Upper lobe of right lung (tissue), 1 donor: Measurements from ENCODE around the gene AUNIP. TPM values are rescaled to one million over a fixed set of nuclear protein-coding genes. Genes with fewer than 3 reads are reported as not detected.
A peak's percentile ranks its signal among the peaks of the same experiment; 100 is the strongest.

ENCODE experiments used
- ATAC-seq: fragments of 200-7000 bp; cut with Tn5 transposase; one replicate; pipeline ENCODE4 v1.9.1; 2020; ENCODE audit warnings: mild to moderate bottlenecking, moderate library complexity
- DNase-seq: peaks from one replicate; pipeline ENCODE4 v3.0.0-alpha.2; 2020
- H3K27ac ChIP-seq: fragments of 200-600 bp; one replicate; pipeline ENCODE4 v1.8.0; 2022
- H3K27me3 ChIP-seq: fragments of 200-600 bp; one replicate; pipeline ENCODE4 v1.8.0; 2022; ENCODE audit warnings: mild to moderate bottlenecking
- H3K36me3 ChIP-seq: fragments of 200-600 bp; one replicate; pipeline ENCODE4 v1.8.0; 2022
- H3K4me1 ChIP-seq: fragments of 200-600 bp; one replicate; pipeline ENCODE4 v1.8.0; 2022
- H3K4me3 ChIP-seq: fragments of 200-600 bp; one replicate; pipeline ENCODE4 v1.8.0; 2022; ENCODE audit warnings: mild to moderate bottlenecking
- H3K9me3 ChIP-seq: fragments of 200-600 bp; one replicate; pipeline ENCODE4 v1.8.0; 2022
- CTCF ChIP-seq: fragments of 200-600 bp; IDR thresholded peaks from one replicate; pipeline ENCODE4 v1.8.0; 2022; ENCODE audit warnings: antibody characterized with exemption
- intact Hi-C: fragments of 100-400 bp; cut with DNase I; formaldehyde crosslinking; loops from one replicate; pipeline ENCODE4 v1.11.0; 2022
- total RNA-seq: library from RNA; stranded (reverse); fragmentation: NEBNext Ultra II Directional; extraction: Animal tissue kit (Norgen Biotek cat#: 25700); gene quantifications from one replicate; pipeline ENCODE4 v1.2.1, GENCODE V29; 2021
- donor health status: DM: no; HTN: yes; CAD: no; lungs with severe emphysema.

Gene AUNIP
- total RNA-seq, 1 donor from 2014 or later, result not detected

- Histone ChIP-seq H3K4me1 (peaks cover 10% of the 10 kb centered on the region), H3K27ac (no peak overlapping the region), H3K27me3 (no peaks in the 10 kb centered on the region), H3K9me3 (no peaks in the 10 kb centered on the region), H3K36me3 (no peaks in the 10 kb centered on the region), H3K4me3 (no peak overlapping the region)
- ATAC-seq, result no peak
- intact Hi-C loops, result no loop called here
- DNase-seq, result peak; percentile 11
- no peak for TF ChIP-seq CTCF
Observed at GRCh38 chr1:25885602-25886001, 26.3 kb upstream of the AUNIP start.

GRCh38 chr1:25881266-25881665 lies 22.0 kb upstream of the AUNIP start:
- Histone ChIP-seq H3K9me3 (no peaks in the 10 kb centered on the region), H3K36me3 (no peaks in the 10 kb centered on the region), H3K27me3 (no peaks in the 10 kb centered on the region), H3K4me1 (no peaks in the 10 kb centered on the region), H3K27ac (no peak overlapping the region), H3K4me3 (no peak overlapping the region)
- no peak for ATAC-seq
- intact Hi-C loops, result no loop called here
- peak; percentile 53 for DNase-seq
- TF ChIP-seq CTCF, result no peak

- Histone ChIP-seq H3K4me3 (no peak overlapping the region), H3K4me1 (peaks cover 3% of the 10 kb centered on the region), H3K9me3 (no peaks in the 10 kb centered on the region), H3K36me3 (no peaks in the 10 kb centered on the region), H3K27me3 (no peaks in the 10 kb centered on the region), H3K27ac (no peak overlapping the region)
- peak; percentile 18 for DNase-seq
- no peak for TF ChIP-seq CTCF
- ATAC-seq, result no peak
- intact Hi-C loops, result no loop called here
Observed at GRCh38 chr1:25880518-25880917, 21.3 kb upstream of the AUNIP start.

DNA sequence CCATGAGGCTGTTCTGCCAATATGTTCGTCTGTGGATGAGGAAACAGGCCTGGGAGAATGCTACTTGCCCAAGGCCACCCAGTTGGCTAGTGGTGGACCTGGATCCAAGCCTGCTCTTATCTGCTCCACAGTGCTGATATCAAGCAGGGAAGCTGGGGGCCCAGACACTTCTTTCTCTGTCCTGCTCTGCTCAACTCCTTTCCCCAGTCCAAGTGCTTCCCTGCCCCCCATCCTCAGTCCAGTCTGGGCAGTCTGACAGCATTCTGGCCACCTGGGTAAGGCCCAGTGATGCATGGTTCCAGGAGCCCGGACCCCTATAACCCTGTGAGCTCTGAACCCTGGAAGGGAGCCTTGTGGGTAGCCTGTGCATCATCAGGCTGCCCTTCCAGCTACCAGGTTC lies 20.4 kb upstream of the AUNIP start:
- peaks cover 6% of the 10 kb centered on the region for H3K4me1 ChIP-seq
- H3K9me3 ChIP-seq, result no peaks in the 10 kb centered on the region
- DNase-seq (peak; percentile 25), ATAC-seq (no peak)
- no peaks in the 10 kb centered on the region for H3K27me3 ChIP-seq
- no peak for TF ChIP-seq CTCF
- H3K27ac ChIP-seq, result no peak overlapping the region
- no peak overlapping the region for H3K4me3 ChIP-seq
- intact Hi-C loops, result no loop called here
- H3K36me3 ChIP-seq, result no peaks in the 10 kb centered on the region

GRCh38 chr1:25878690-25879089 lies 19.4 kb upstream of the AUNIP start:
- no peak overlapping the region for H3K4me3 ChIP-seq
- DNase-seq, result no peak

More at GRCh38 chr1:25878690-25879089, 19.4 kb upstream of the AUNIP start:
- no peaks in the 10 kb centered on the region for H3K27me3 ChIP-seq
- H3K9me3 ChIP-seq, result no peaks in the 10 kb centered on the region
- H3K27ac ChIP-seq, result no peak overlapping the region
- no peak for TF ChIP-seq CTCF
- intact Hi-C loops, result no loop called here
- peaks cover 9% of the 10 kb centered on the region for H3K4me1 ChIP-seq
- no peaks in the 10 kb centered on the region for H3K36me3 ChIP-seq
- no peak for ATAC-seq
